ENCODE data around the gene BPIFB2. TPM values are rescaled to one million over a fixed set of nuclear protein-coding genes. Genes with fewer than 3 reads are reported as not detected.

Gene BPIFB2
- total and polyA plus RNA-seq, 10 of the 15 experiments (the other 5 are each of a cell fraction or from before 2014, with no cell fraction given), result not detected

DNA sequence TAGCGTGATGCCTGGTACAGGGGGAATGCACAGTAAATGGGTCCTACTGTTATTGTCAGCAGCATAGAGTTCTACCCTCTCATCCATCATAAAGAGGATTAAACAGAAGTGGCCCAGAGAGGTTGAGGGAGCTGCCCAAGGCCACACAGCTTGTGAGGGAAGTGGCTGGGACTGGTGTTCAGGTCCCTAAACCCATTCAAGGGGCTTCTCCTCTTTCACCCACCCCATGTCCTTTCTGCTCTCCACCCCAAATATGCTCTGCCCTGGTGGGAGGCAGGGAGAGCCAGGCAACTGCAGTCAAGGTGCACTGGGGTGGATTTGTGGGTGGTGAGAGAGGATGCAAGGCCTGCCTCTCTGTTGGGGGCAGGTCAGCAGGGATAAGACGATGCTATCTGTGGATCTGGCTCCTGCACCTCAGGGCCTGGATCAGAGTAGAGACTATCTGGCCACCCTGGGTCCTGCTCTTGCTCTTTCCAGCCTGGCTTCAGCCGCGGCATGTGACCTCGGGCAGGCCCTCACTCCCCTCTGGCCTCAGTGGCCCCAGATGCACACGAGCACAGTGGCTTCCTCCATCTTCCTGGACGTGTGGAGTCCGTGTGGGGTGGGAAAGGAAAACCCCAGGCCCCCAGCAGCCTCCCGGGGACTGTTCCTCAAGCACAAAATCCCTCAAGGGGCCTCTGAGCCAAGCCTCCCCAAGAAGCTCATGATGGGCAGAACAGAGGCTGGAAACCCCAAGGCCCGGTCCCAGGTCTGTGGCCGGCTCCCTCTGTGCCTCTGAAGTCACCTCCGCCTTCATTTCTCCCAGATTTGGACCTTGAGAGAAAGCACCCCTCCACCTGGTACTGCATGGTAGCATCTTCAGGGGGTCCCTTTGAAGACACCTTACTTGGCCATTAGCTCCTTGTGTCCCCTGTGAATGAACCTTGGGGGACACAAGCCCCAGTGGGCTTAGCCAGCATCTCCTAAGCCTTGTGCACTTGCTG is 20.6 kb downstream of the BPIFB2 start (continued):
- TF ChIP-seq MYB (IDR thresholded peaks at IDR 0.05; ENCODE audit: borderline replicate concordance, low read depth, low read length), result no peak
- no peak for TF ChIP-seq YBX1 (IDR thresholded peaks at IDR 0.05)
- TF ChIP-seq STAT1 (conservative IDR thresholded peaks at IDR 0.05), result no peak
- no peak for TF ChIP-seq SREBF2 (IDR thresholded peaks at IDR 0.05; ENCODE audit: low read length)
- TF ChIP-seq BCL11A (IDR thresholded peaks at IDR 0.05; ENCODE audit: low read depth, low read length), result no peak
- TF ChIP-seq, protein P1, sequence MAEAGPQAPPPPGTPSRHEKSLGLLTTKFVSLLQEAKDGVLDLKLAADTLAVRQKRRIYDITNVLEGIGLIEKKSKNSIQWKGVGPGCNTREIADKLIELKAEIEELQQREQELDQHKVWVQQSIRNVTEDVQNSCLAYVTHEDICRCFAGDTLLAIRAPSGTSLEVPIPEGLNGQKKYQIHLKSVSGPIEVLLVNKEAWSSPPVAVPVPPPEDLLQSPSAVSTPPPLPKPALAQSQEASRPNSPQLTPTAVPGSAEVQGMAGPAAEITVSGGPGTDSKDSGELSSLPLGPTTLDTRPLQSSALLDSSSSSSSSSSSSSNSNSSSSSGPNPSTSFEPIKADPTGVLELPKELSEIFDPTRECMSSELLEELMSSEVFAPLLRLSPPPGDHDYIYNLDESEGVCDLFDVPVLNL (IDR thresholded peaks at IDR 0.05; ENCODE audit: low read depth, low read length), result no peak

DNA sequence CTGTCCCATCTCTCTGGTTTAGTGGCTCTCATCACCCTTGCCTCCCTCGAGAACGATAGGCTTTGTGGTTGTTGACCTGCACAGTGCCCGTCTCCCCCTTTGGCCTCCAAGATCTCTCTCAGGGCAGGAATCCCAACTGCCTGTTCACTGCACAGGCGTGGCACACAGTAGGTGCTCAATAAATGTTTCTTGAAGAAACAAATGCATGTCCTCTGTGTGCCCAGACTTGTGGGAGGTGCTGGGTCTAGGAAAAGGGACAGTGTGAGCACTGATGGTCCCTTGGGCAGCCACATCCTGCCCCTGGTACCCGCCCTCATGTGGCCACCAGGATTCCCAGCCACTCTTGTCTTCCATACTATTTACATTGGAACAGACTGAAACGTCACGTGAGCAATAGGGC is 21.4 kb downstream of the BPIFB2 start:
- SMC1A ChIA-PET (ENCODE audit: uncharacterized antibody, unreplicated experiment), result interaction anchor here (0.6 kb wide), 1 partner anchor 23 kb away, joined by 3 read pairs; no protein-coding TSS in a partner anchor
- TF ChIP-seq, protein P2, sequence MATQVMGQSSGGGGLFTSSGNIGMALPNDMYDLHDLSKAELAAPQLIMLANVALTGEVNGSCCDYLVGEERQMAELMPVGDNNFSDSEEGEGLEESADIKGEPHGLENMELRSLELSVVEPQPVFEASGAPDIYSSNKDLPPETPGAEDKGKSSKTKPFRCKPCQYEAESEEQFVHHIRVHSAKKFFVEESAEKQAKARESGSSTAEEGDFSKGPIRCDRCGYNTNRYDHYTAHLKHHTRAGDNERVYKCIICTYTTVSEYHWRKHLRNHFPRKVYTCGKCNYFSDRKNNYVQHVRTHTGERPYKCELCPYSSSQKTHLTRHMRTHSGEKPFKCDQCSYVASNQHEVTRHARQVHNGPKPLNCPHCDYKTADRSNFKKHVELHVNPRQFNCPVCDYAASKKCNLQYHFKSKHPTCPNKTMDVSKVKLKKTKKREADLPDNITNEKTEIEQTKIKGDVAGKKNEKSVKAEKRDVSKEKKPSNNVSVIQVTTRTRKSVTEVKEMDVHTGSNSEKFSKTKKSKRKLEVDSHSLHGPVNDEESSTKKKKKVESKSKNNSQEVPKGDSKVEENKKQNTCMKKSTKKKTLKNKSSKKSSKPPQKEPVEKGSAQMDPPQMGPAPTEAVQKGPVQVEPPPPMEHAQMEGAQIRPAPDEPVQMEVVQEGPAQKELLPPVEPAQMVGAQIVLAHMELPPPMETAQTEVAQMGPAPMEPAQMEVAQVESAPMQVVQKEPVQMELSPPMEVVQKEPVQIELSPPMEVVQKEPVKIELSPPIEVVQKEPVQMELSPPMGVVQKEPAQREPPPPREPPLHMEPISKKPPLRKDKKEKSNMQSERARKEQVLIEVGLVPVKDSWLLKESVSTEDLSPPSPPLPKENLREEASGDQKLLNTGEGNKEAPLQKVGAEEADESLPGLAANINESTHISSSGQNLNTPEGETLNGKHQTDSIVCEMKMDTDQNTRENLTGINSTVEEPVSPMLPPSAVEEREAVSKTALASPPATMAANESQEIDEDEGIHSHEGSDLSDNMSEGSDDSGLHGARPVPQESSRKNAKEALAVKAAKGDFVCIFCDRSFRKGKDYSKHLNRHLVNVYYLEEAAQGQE (IDR thresholded peaks at IDR 0.05; ENCODE audit: low read depth, low read length), result no peak
- TF ChIP-seq RAD21 (IDR thresholded peaks at IDR 0.05; ENCODE audit: insufficient read depth, low read depth, low read length) (no peak), STAT3 (IDR thresholded peaks at IDR 0.05; ENCODE audit: low read depth, low read length) (no peak), RELA (IDR thresholded peaks at IDR 0.05; ENCODE audit: borderline replicate concordance, partially characterized antibody) (no peak), HDAC2 (IDR thresholded peaks at IDR 0.05) (no peak), NR2F1 (conservative IDR thresholded peaks at IDR 0.05) (no peak), ZNF24 (IDR thresholded peaks at IDR 0.05) (no peak), ZNF274 (IDR thresholded peaks at IDR 0.05; ENCODE audit: insufficient read depth, insufficient read length) (no peak), SMAD1 (IDR thresholded peaks at IDR 0.05; ENCODE audit: low read depth, partially characterized antibody) (no peak), NR2C2 (IDR thresholded peaks at IDR 0.05; ENCODE audit: borderline replicate concordance, control insufficient read depth, insufficient read length, low read depth) (no peak), WRNIP1 (IDR thresholded peaks at IDR 0.05; ENCODE audit: borderline replicate concordance, low read depth, low read length) (no peak), SMC3 (IDR thresholded peaks at IDR 0.05; ENCODE audit: borderline replicate concordance, low read length) (no peak)
- TF ChIP-seq, protein P3, sequence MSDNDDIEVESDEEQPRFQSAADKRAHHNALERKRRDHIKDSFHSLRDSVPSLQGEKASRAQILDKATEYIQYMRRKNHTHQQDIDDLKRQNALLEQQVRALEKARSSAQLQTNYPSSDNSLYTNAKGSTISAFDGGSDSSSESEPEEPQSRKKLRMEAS (IDR thresholded peaks at IDR 0.05; ENCODE audit: low read depth, low read length), result no peak

More for the DNA sequence above, 21.4 kb downstream of the BPIFB2 start:
- Histone ChIP-seq H3K9me3 (replicated peaks; ENCODE audit: control insufficient read depth, insufficient read depth, low read length) (no peaks in the 10 kb centered on the region), H3K4me3 (no peak overlapping the region), H3K27ac (ENCODE audit: control insufficient read depth, insufficient read depth) (no peak overlapping the region), H3K27me3 (replicated peaks in 1 of 2; ENCODE audit: control insufficient read depth in 2 of 2, insufficient read depth in 2 of 2, low read length in 1 of 2) (peaks cover 0 to 1% of the 10 kb centered on the region in 2 experiments; a peak in 1 of 4 replicates), H2AFZ (ENCODE audit: control insufficient read depth, low read depth, low read length) (no peak overlapping the region), H3K4me2 (ENCODE audit: control insufficient read depth, insufficient read depth) (no peak overlapping the region), H3K79me2 (ENCODE audit: control insufficient read depth, insufficient read depth, low read length) (no peaks in the 10 kb centered on the region), H4K20me1 (ENCODE audit: control insufficient read depth, insufficient read depth) (no peaks in the 10 kb centered on the region), H3K9ac (ENCODE audit: control insufficient read depth, insufficient read depth, low read length) (no peak overlapping the region), H3K36me3 (ENCODE audit: control insufficient read depth in 2 of 2, insufficient read depth in 2 of 2, low read length in 1 of 2) (no peaks in the 10 kb centered on the region), H3K4me1 (ENCODE audit: control insufficient read depth, insufficient read depth, low read length) (no peaks in the 10 kb centered on the region)
- intact Hi-C loops (cut with micrococcal nuclease; ENCODE audit: unreplicated experiment) (no loop called here), in situ Hi-C loops (cut with MboI) (no loop called here)
- 12% methylated on average over 7 of the region's 7 CpGs for WGBS (ENCODE audit: insufficient coverage, insufficient replicate concordance, low lambda C conversion rate, missing lambda C conversion rate)
- ChIA-PET CTCF (no interaction called here), RAD21 (ENCODE audit: unreplicated experiment) (no interaction called here), POLR2A (no interaction called here)
- BruUV-seq (replicated peaks), result no TSS peak
- no peak for DNase-seq (ENCODE audit: low read depth, low spot score)
- no peak for FAIRE-seq
- no peak for ATAC-seq

Data from GM12878 (cell line).